ENCODE measurements around the gene MEF2C.

- TF ChIP-seq, protein P1, sequence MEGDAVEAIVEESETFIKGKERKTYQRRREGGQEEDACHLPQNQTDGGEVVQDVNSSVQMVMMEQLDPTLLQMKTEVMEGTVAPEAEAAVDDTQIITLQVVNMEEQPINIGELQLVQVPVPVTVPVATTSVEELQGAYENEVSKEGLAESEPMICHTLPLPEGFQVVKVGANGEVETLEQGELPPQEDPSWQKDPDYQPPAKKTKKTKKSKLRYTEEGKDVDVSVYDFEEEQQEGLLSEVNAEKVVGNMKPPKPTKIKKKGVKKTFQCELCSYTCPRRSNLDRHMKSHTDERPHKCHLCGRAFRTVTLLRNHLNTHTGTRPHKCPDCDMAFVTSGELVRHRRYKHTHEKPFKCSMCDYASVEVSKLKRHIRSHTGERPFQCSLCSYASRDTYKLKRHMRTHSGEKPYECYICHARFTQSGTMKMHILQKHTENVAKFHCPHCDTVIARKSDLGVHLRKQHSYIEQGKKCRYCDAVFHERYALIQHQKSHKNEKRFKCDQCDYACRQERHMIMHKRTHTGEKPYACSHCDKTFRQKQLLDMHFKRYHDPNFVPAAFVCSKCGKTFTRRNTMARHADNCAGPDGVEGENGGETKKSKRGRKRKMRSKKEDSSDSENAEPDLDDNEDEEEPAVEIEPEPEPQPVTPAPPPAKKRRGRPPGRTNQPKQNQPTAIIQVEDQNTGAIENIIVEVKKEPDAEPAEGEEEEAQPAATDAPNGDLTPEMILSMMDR (IDR thresholded peaks at IDR 0.05): no peak
- no peak for TF ChIP-seq POLR2AphosphoS5 (IDR thresholded peaks at IDR 0.05)
Measured at GRCh38 chr5:88841212-88841611, 41.8 kb downstream of the MEF2C start.
